ENCODE measurements around the gene PATE2. TPM values are rescaled to one million over a fixed set of nuclear protein-coding genes. Genes with fewer than 3 reads are reported as not detected.

PATE2 gene
- total RNA-seq, 1 donor from 2014 or later = not detected

Other genes starting within 250 kb of the PATE2 start
- gene EI24, start 209.4 kb downstream of the PATE2 start, total RNA-seq = 77.3 TPM
- gene STT3A, start 186.0 kb downstream of the PATE2 start, total RNA-seq = 139 TPM
- gene CHEK1, start 153.7 kb downstream of the PATE2 start, total RNA-seq = 4.9 TPM
- not detected for gene ACRV1, start 98.0 kb downstream of the PATE2 start, total RNA-seq
- gene PATE1, start 32.5 kb downstream of the PATE2 start, total RNA-seq = not detected
- not detected for gene PATE3, start 9.3 kb upstream of the PATE2 start, total RNA-seq
- gene PATE4, start 54.5 kb upstream of the PATE2 start, total RNA-seq = not detected
- gene HYLS1, start 108.8 kb upstream of the PATE2 start, total RNA-seq = 4.8 TPM
- 7.4 TPM for gene PUS3, start 124.4 kb upstream of the PATE2 start, total RNA-seq
- gene DDX25, start 125.7 kb upstream of the PATE2 start, total RNA-seq = 0.29 TPM
- not detected for gene VSIG10L2, start 167.2 kb upstream of the PATE2 start, total RNA-seq